ENCODE results near the gene KCNJ15. TPM values are rescaled to one million over a fixed set of nuclear protein-coding genes. Genes with fewer than 3 reads are reported as not detected.

The KCNJ15 gene
- total RNA-seq, 1 donor from 2014 or later, result 2.2 TPM

DNA sequence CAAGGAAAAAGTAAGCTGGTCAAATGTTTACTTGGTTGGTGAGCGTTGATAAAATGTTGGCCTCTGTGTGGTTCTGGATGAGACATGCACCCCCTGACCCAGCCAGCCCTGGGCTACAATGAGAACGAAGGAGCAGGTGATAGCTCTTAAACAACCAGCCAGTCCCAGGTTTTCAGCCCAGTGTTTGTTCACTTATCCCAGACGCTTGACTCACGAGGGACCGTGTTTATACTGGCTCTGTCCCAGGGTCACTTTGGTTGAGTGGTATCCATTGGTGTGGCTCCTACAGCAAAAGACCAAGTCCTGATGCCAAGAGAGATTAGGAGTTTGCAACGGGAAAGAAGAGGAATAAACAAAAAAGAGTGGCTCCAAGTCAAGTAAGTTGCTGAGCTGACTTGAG, 86.9 kb downstream of the KCNJ15 start:
- Mint-ChIP-seq H3K4me1 (ENCODE audit: low read depth) (peaks cover 6% of the 10 kb centered on the region), H3K27me3 (peaks cover 3% of the 10 kb centered on the region), H3K4me3 (ENCODE audit: low read depth) (no peak overlapping the region), H3K9me3 (ENCODE audit: low read depth) (no peaks in the 10 kb centered on the region), H3K36me3 (ENCODE audit: insufficient read depth) (no peaks in the 10 kb centered on the region), H3K27ac (no peak overlapping the region)
- no peak for TF ChIP-seq CTCF (IDR thresholded peaks at IDR 0.05; ENCODE audit: unreplicated experiment)
- no peak for DNase-seq (ENCODE audit: low spot score, unreplicated experiment)

GRCh38 chr21:38346286-38346685, 89.5 kb downstream of the KCNJ15 start:
- DNase-seq (ENCODE audit: low spot score, unreplicated experiment), result no peak
- no peak for TF ChIP-seq CTCF (IDR thresholded peaks at IDR 0.05; ENCODE audit: unreplicated experiment)
- peaks cover 10% of the 10 kb centered on the region for H3K4me1 Mint-ChIP-seq (ENCODE audit: low read depth)
- H3K9me3 Mint-ChIP-seq (ENCODE audit: low read depth), result no peaks in the 10 kb centered on the region
- peaks cover 13% of the 10 kb centered on the region for H3K27me3 Mint-ChIP-seq
- no peak overlapping the region for H3K27ac Mint-ChIP-seq
- H3K36me3 Mint-ChIP-seq (ENCODE audit: insufficient read depth), result no peaks in the 10 kb centered on the region
- H3K4me3 Mint-ChIP-seq (ENCODE audit: low read depth), result no peak overlapping the region

GRCh38 chr21:38349111-38349746, 92.4 kb downstream of the KCNJ15 start:
- DNase-seq (ENCODE audit: low spot score, unreplicated experiment), result no peak
- H3K9me3 Mint-ChIP-seq (ENCODE audit: low read depth), result no peaks in the 10 kb centered on the region
- H3K4me1 Mint-ChIP-seq (ENCODE audit: low read depth), result peaks cover 7% of the 10 kb centered on the region
- TF ChIP-seq CTCF (IDR thresholded peaks at IDR 0.05; ENCODE audit: unreplicated experiment), result no peak
- peaks cover 30% of the 10 kb centered on the region for H3K27me3 Mint-ChIP-seq
- no peak overlapping the region for H3K4me3 Mint-ChIP-seq (ENCODE audit: low read depth)
- H3K27ac Mint-ChIP-seq, result no peak overlapping the region
- no peaks in the 10 kb centered on the region for H3K36me3 Mint-ChIP-seq (ENCODE audit: insufficient read depth)

DNA sequence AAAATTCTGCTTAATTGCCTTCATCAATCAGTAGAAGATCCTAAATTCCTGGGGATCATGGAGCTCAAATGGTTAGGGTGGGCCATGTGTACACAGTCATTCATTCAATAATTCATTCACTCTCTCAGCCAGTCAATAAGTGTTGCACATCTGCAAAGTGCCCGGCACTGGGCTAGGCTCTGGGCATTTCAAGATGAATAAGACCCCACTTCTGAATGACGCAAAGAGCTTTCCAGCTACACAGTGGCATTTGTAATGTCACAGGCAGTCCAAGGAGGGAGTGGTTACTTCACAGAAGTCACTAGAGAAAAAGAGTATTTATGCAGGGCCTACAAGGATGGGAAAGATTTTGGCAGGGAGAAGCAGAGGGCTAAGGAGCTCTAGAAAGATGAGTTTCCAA, 93.2 kb downstream of the KCNJ15 start:
- no peaks in the 10 kb centered on the region for H3K9me3 Mint-ChIP-seq (ENCODE audit: low read depth)
- DNase-seq (ENCODE audit: low spot score, unreplicated experiment), result no peak
- no peak for TF ChIP-seq CTCF (IDR thresholded peaks at IDR 0.05; ENCODE audit: unreplicated experiment)
- H3K4me3 Mint-ChIP-seq (ENCODE audit: low read depth), result no peak overlapping the region
- peaks cover 37% of the 10 kb centered on the region for H3K27me3 Mint-ChIP-seq
- no peaks in the 10 kb centered on the region for H3K36me3 Mint-ChIP-seq (ENCODE audit: insufficient read depth)
- peaks cover 7% of the 10 kb centered on the region for H3K4me1 Mint-ChIP-seq (ENCODE audit: low read depth)
- H3K27ac Mint-ChIP-seq, result no peak overlapping the region

DNA sequence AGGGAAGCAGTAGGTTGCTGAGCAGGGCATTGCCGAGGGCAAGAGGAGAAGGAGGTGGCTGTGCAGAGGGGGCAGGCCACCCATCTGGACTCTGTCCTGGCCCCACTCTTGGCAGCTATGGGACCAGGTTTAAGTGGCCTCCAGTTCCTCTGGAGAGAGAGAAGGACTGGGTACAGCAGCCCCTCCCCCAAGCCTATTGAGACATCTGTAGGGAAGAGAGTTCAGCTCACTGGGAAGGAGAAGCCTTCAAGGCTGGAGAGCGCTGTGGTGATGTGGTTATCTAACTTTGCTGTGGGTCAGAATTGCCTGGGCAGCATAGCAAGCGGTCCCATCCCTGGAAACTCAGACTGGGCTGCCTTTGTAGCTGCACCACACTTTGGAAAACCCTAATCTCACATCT, 93.9 kb downstream of the KCNJ15 start:
- Mint-ChIP-seq H3K27ac (no peak overlapping the region), H3K27me3 (peaks cover 40% of the 10 kb centered on the region), H3K36me3 (ENCODE audit: insufficient read depth) (no peaks in the 10 kb centered on the region), H3K9me3 (ENCODE audit: low read depth) (no peaks in the 10 kb centered on the region), H3K4me3 (ENCODE audit: low read depth) (no peak overlapping the region), H3K4me1 (ENCODE audit: low read depth) (peaks cover 7% of the 10 kb centered on the region)
- TF ChIP-seq CTCF (IDR thresholded peaks at IDR 0.05; ENCODE audit: unreplicated experiment), result no peak
- no peak for DNase-seq (ENCODE audit: low spot score, unreplicated experiment)
